SK-N-SH (cell line): ENCODE measurements around the gene KDM5C. TPM values are rescaled to one million over a fixed set of nuclear protein-coding genes. Genes with fewer than 3 reads are reported as not detected.

ENCODE experiments used
- CTCF ChIA-PET: fragments of 300-600, 350-600 bp; formaldehyde crosslinking; extraction: SDS; loops from one replicate; lab custom pipeline; 2021; lab: Yijun Ruan, JAX
- POLR2A ChIA-PET: fragments of 350-600 bp; sonication (Branson Sonifier 250); formaldehyde crosslinking; extraction: SDS; loops from one replicate; lab custom pipeline; 2020; ENCODE audit warnings: antibody characterized with exemption, inconsistent platforms; lab: Yijun Ruan, JAX
- DNase-seq: peaks from one replicate; pipeline ENCODE4 v3.0.0; 2012
- H2AFZ ChIP-seq: fragments of 200-600 bp; sonication (generic); 2 replicates; pipeline ENCODE4 v1.8.1; 2016; ENCODE audit warnings: antibody characterized with exemption, mild to moderate bottlenecking, low read depth
- H3F3A ChIP-seq: fragments of 200-600 bp; sonication (generic); replicated peaks from 2 replicates; pipeline ENCODE3; 2016; ENCODE audit warnings: antibody characterized with exemption, mild to moderate bottlenecking; ENCODE audit not compliant: insufficient read depth
- H3K27ac ChIP-seq, 2 experiments: fragments of 200-500 bp in 1 of 2; fragments of 200-600 bp in 1 of 2; sonication (Bioruptor generic) in 1 of 2; sonication (generic), shearing (Covaris generic) in 1 of 2; 2 replicates each; pipeline versions ENCODE4 v1.5.1 to v1.6.1; 2014 to 2016; ENCODE audit warnings: low read depth in 2 of 2, inconsistent platforms in 1 of 2, low read length in 1 of 2, mild to moderate bottlenecking in 1 of 2, mixed read lengths in 1 of 2
- H3K27me3 ChIP-seq: fragments of 200-600 bp; sonication (generic), shearing (Covaris generic); 2 replicates; pipeline ENCODE4 v1.6.1; 2016; ENCODE audit warnings: mixed run types; ENCODE audit not compliant: insufficient read depth
- H3K36me3 ChIP-seq, 2 experiments: fragments of 200-500 bp in 1 of 2; fragments of 200-600 bp in 1 of 2; sonication (Bioruptor generic) in 1 of 2; sonication (generic) in 1 of 2; replicated peaks in 1 of 2; 2 replicates each; pipeline versions ENCODE3 to v1.5.1; 2014 to 2016; ENCODE audit warnings: low read length in 1 of 2, mild to moderate bottlenecking in 1 of 2; ENCODE audit not compliant: insufficient read depth in 2 of 2, control insufficient read depth in 1 of 2
- H3K4me1 ChIP-seq, 2 experiments: fragments of 200-500 bp in 1 of 2; fragments of 200-600 bp in 1 of 2; sonication (Bioruptor generic) in 1 of 2; sonication (generic), shearing (Covaris generic) in 1 of 2; 2 replicates each; pipeline versions ENCODE4 v1.5.1 to v1.6.1; 2014 to 2016; ENCODE audit warnings: low read depth in 1 of 2, low read length in 1 of 2, mixed run types in 1 of 2; ENCODE audit not compliant: insufficient read depth in 2 of 2, control insufficient read depth in 1 of 2
- H3K4me2 ChIP-seq: fragments of 200-600 bp; sonication (generic), shearing (Covaris generic); 2 replicates; pipeline ENCODE4 v1.6.1; 2017; ENCODE audit warnings: mixed run types
- H3K4me3 ChIP-seq, 2 experiments: fragments of 200-500 bp in 1 of 2; fragments of 200-600 bp in 1 of 2; sonication (Bioruptor generic) in 1 of 2; sonication (generic), shearing (Covaris generic) in 1 of 2; 2 replicates each; pipeline versions ENCODE4 v1.5.1 to v1.8.1; 2014 to 2016; ENCODE audit warnings: low read depth in 2 of 2, inconsistent platforms in 1 of 2, low read length in 1 of 2, mild to moderate bottlenecking in 1 of 2, mixed read lengths in 1 of 2, moderate library complexity in 1 of 2
- H3K79me2 ChIP-seq: fragments of 200-600 bp; sonication (generic); 2 replicates; pipeline ENCODE4 v1.8.1; 2017; ENCODE audit warnings: mild to moderate bottlenecking; ENCODE audit not compliant: insufficient read depth
- H3K9ac ChIP-seq: fragments of 200-600 bp; sonication (generic); 2 replicates; pipeline ENCODE4 v1.6.1; 2017; ENCODE audit warnings: mixed run types
- H3K9me2 ChIP-seq: fragments of 200-600 bp; sonication (generic); 2 replicates; pipeline ENCODE4 v1.6.1; 2017; ENCODE audit warnings: mixed run types
- H3K9me3 ChIP-seq: fragments of 200-600 bp; sonication (generic); 2 replicates; pipeline ENCODE4 v1.6.1; 2017; ENCODE audit warnings: mixed run types, mild to moderate bottlenecking, moderate library complexity
- H4K20me1 ChIP-seq: fragments of 200-600 bp; sonication (generic); 2 replicates; pipeline ENCODE4 v1.6.1; 2017; ENCODE audit warnings: mild to moderate bottlenecking, mixed run types; ENCODE audit not compliant: insufficient read depth
- EZH2phosphoT487 ChIP-seq: fragments of 200-600 bp; sonication (generic); IDR thresholded peaks from 2 replicates; pipeline ENCODE4 v1.6.1; 2017; ENCODE audit warnings: low read depth, mixed run types, mild to moderate bottlenecking, antibody characterized with exemption, moderate library complexity, borderline replicate concordance
- FOXJ3 ChIP-seq: sonication (generic); formaldehyde crosslinking; IDR thresholded peaks from 2 replicates; pipeline ENCODE4 v1.5.1; 2020; ENCODE audit warnings: mild to moderate bottlenecking, missing genetic modification reagents
- FOXM1 ChIP-seq: IDR thresholded peaks from 2 replicates; pipeline ENCODE4 v1.4.0; 2012; ENCODE audit warnings: low read depth, mild to moderate bottlenecking
- MXI1 ChIP-seq: IDR thresholded peaks from 2 replicates; pipeline ENCODE4 v1.6.1; 2012; ENCODE audit warnings: mild to moderate bottlenecking, low read depth, low read length, improper control_type of control experiment
- RFX5 ChIP-seq: IDR thresholded peaks from 2 replicates; pipeline ENCODE4 v1.6.1; 2012; ENCODE audit warnings: mild to moderate bottlenecking, improper control_type of control experiment, low read length
- RXRA ChIP-seq: IDR thresholded peaks from 2 replicates; pipeline ENCODE4 v1.4.0; 2012; ENCODE audit warnings: low read depth, mild to moderate bottlenecking, borderline replicate concordance
- TAF1 ChIP-seq: IDR thresholded peaks from 2 replicates; pipeline ENCODE4 v1.6.1; 2012; ENCODE audit warnings: low read depth, mild to moderate bottlenecking, low read length, moderate library complexity, borderline replicate concordance
- TCF12 ChIP-seq: IDR thresholded peaks from 2 replicates; pipeline ENCODE4 v1.4.0; 2012
- TEAD4 ChIP-seq: IDR thresholded peaks from 2 replicates; pipeline ENCODE4 v1.4.0; 2012; ENCODE audit warnings: mild to moderate bottlenecking, borderline replicate concordance; ENCODE audit not compliant: insufficient read depth
- USF1 ChIP-seq: IDR thresholded peaks from 2 replicates; pipeline ENCODE4 v1.4.0; 2012; ENCODE audit warnings: low read depth, borderline replicate concordance
- YY1 ChIP-seq: IDR thresholded peaks from 2 replicates; pipeline ENCODE4 v1.4.0; 2012; ENCODE audit warnings: low read depth, mild to moderate bottlenecking
- WGBS: methylation state at CpG from one replicate; pipeline ENCODE4 v1.1.6; 2017; ENCODE audit warnings: low lambda C conversion rate; 5-methylcytosine and 5-hydroxymethylcytosine counted together
- polyA plus RNA-seq, 3 experiments: library from polyadenylated mRNA; depleted of rRNA; stranded (reverse); fragments of >200 nt; gene quantifications; 2 replicates each; pipeline ENCODE4 v1.2.3, GENCODE V29; 2012

The KDM5C gene
- polyA plus RNA-seq, 1 of the 3 experiments (the other 2 are of a cell fraction), result 76.6 TPM

DNA sequence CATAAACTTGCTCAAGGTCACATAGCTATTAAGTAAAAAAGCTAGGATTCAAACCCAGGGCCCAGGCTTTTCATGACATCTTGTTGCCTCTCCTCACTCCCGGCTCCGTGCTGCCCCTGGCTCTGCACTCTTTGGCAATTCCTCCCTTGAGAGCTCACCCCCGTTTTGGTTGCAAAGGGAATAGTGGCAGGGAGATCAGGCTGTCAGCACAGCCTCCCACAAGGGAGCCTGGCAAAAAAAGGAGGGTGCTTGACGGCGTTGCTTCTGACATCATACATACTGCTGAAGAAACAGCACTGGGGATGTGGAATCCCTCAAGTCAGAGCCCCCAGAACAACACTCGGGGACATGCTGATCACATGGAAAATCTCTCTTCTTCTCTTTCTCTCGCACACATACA, 35.8 kb upstream of the KDM5C start:
- CTCF ChIA-PET, result interaction anchor here (0.6 kb wide), 1 partner anchor 1906 kb away, joined by 3 read pairs; no protein-coding TSS in a partner anchor
- no peaks in the 10 kb centered on the region for H3K9me3 ChIP-seq
- no peaks in the 10 kb centered on the region for H3K9me2 ChIP-seq
- no peak for DNase-seq
- H3K9ac ChIP-seq, result no peak overlapping the region
- H3K27me3 ChIP-seq, result no peaks in the 10 kb centered on the region; the same call in 1 of the 2 replicates
- POLR2A ChIA-PET, result no interaction called here
- WGBS, result 62% methylated on average over 6 of the region's 7 CpGs
- H2AFZ ChIP-seq, result no peak overlapping the region
- peaks cover 0 to 2% of the 10 kb centered on the region in 2 experiments for H3K36me3 ChIP-seq
- peaks cover 8 to 12% of the 10 kb centered on the region in 2 experiments; a peak in 3 of 4 replicates for H3K4me1 ChIP-seq
- no peaks in the 10 kb centered on the region for H3K79me2 ChIP-seq
- no peaks in the 10 kb centered on the region for H3F3A ChIP-seq
- no peak for TF ChIP-seq YY1
- no peak for TF ChIP-seq RXRA
- no peak for TF ChIP-seq RFX5
- no peak for TF ChIP-seq EZH2phosphoT487
- H3K4me3 ChIP-seq, result no peak overlapping the region
- H4K20me1 ChIP-seq, result no peaks in the 10 kb centered on the region
- no peak overlapping the region for H3K27ac ChIP-seq
- no peak overlapping the region for H3K4me2 ChIP-seq

GRCh38 chrX:53257670-53258423, 32.8 kb upstream of the KDM5C start:
- POLR2A ChIA-PET, result no interaction called here
- H3K9ac ChIP-seq, result no peak overlapping the region
- H3K36me3 ChIP-seq, result peaks cover 0 to 3% of the 10 kb centered on the region in 2 experiments
- no peak overlapping the region for H2AFZ ChIP-seq
- CTCF ChIA-PET, result interaction anchor here (1.1 to 1.5 kb wide), 3 partner anchors 20 to 25 kb away, joined by 3 read pairs; no protein-coding TSS in a partner anchor
- H3K4me1 ChIP-seq, result peaks cover 3 to 12% of the 10 kb centered on the region in 2 experiments; a peak in 2 of 4 replicates
- no peaks in the 10 kb centered on the region for H4K20me1 ChIP-seq
- no peaks in the 10 kb centered on the region for H3K9me2 ChIP-seq
- 65% methylated on average over 6 of the region's 6 CpGs for WGBS
- H3K9me3 ChIP-seq, result no peaks in the 10 kb centered on the region
- H3K27me3 ChIP-seq, result no peaks in the 10 kb centered on the region; the same call in 1 of the 2 replicates
- no peaks in the 10 kb centered on the region for H3K79me2 ChIP-seq
- DNase-seq, result no peak
- no peak overlapping the region for H3K27ac ChIP-seq
- no peak overlapping the region for H3K4me3 ChIP-seq
- TF ChIP-seq USF1, result no peak
- no peak for TF ChIP-seq TAF1
- TF ChIP-seq FOXJ3, result no peak
- no peak for TF ChIP-seq TCF12
- no peak for TF ChIP-seq MXI1
- no peak for TF ChIP-seq TEAD4
- TF ChIP-seq FOXM1, result no peak
- TF ChIP-seq, all 33 proteins: peak for 0
- Histone ChIP-seq H3F3A (no peaks in the 10 kb centered on the region), H3K4me2 (no peak overlapping the region)
